ENCODE results near the gene CRELD2. TPM values are rescaled to one million over a fixed set of nuclear protein-coding genes. Genes with fewer than 3 reads are reported as not detected.

The CRELD2 gene
- total and polyA plus RNA-seq, 2 of the 13 experiments (the other 11 are each of a cell fraction or from before 2014, with no cell fraction given): 17.2 to 44.7 TPM

GRCh38 chr22:49948958-49949913 is 30.8 kb downstream of the CRELD2 start (continued):
- TF ChIP-seq ZHX1 (CRISPR knock-in tag; IDR thresholded peaks at IDR 0.05; ENCODE audit: low read depth) (no peak), ZFP1 (CRISPR knock-in tag; IDR thresholded peaks at IDR 0.05) (peak; percentile 70; the same call in 1 of the 2 replicates), KDM5B (CRISPR knock-in tag; IDR thresholded peaks at IDR 0.05; ENCODE audit: borderline replicate concordance) (peak; percentile 36; the same call in 1 of the 2 replicates), SIX1 (CRISPR knock-in tag; IDR thresholded peaks at IDR 0.05; ENCODE audit: borderline replicate concordance) (no peak; the same call in 1 of the 2 replicates), ZFYVE20 (CRISPR knock-in tag; IDR thresholded peaks at IDR 0.05; ENCODE audit: borderline replicate concordance, low read depth) (no peak), CREB3 (CRISPR knock-in tag; IDR thresholded peaks at IDR 0.05) (no peak), SAFB2 (CRISPR knock-in tag; IDR thresholded peaks at IDR 0.05; ENCODE audit: borderline replicate concordance, low read depth) (peak; percentile 47; the same call in 1 of the 2 replicates), ZNF792 (CRISPR knock-in tag; IDR thresholded peaks at IDR 0.05) (0 out of 2 replicates have a peak, but pooled peaks have one; percentile 41), ELF3 (CRISPR knock-in tag; IDR thresholded peaks at IDR 0.05) (peak; percentile 78; the same call in 1 of the 2 replicates), YY1 (IDR thresholded peaks at IDR 0.05; ENCODE audit: insufficient read depth, insufficient replicate concordance, low read depth, low read length) (peak; percentile 65), KDM5A (IDR thresholded peaks at IDR 0.05; ENCODE audit: borderline replicate concordance, low read length) (no peak), NFRKB (IDR thresholded peaks at IDR 0.05) (no peak), SIN3B (IDR thresholded peaks at IDR 0.05; ENCODE audit: low read length) (no peak), NFIC (IDR thresholded peaks at IDR 0.05; ENCODE audit: low read length) (no peak), PHF21A (CRISPR knock-in tag; IDR thresholded peaks at IDR 0.05) (peak; percentile 94), ZNF800 (CRISPR knock-in tag; IDR thresholded peaks at IDR 0.05) (peak; percentile 72; the same call in 1 of the 2 replicates), FOXK2 (IDR thresholded peaks at IDR 0.05) (no peak), ZBTB38 (CRISPR knock-in tag; IDR thresholded peaks at IDR 0.05) (no peak), KDM2A (CRISPR knock-in tag; IDR thresholded peaks at IDR 0.05; ENCODE audit: borderline replicate concordance, low read depth) (no peak; the same call in none of the 2 replicates), ZNF564 (CRISPR knock-in tag; IDR thresholded peaks at IDR 0.05) (peak; percentile 82; the same call in 1 of the 2 replicates), GLI4 (CRISPR knock-in tag; IDR thresholded peaks at IDR 0.05; ENCODE audit: borderline replicate concordance) (no peak), MIXL1 (CRISPR knock-in tag; IDR thresholded peaks at IDR 0.05) (peak; percentile 54; the same call in 1 of the 2 replicates), CHD2 (IDR thresholded peaks at IDR 0.05; ENCODE audit: low read depth, low read length) (no peak), ZNF468 (CRISPR knock-in tag; IDR thresholded peaks at IDR 0.05) (0 out of 2 replicates have a peak, but pooled peaks have one; percentile 7), AGO2 (optimal IDR thresholded peaks at IDR 0.05; ENCODE audit: low read depth, low read length) (peak; percentile 68), FOXM1 (CRISPR knock-in tag; IDR thresholded peaks at IDR 0.05) (no peak)

Measured in HepG2 (cell line).